GM12878 (cell line): ENCODE measurements around the gene CTSS. TPM values are rescaled to one million over a fixed set of nuclear protein-coding genes. Genes with fewer than 3 reads are reported as not detected.

Experiments used
- ATAC-seq: fragments of 200-7000 bp; cut with Tn5 transposase; 3 replicates; pipeline ENCODE4 v1.9.1; 2020; ENCODE audit warnings: mild to moderate bottlenecking, moderate library complexity
- BruUV-seq: library from RNA; stranded (reverse); fragments of 400-500 nt; replicated peaks from 2 replicates; lab custom pipeline; 2021; lab: Mats Ljungman, UMichigan
- CTCF ChIA-PET: fragments of 300-600 bp; sonication (Branson Sonifier 250); formaldehyde crosslinking; extraction: SDS; loops from one replicate; lab custom pipeline; 2021; ENCODE audit warnings: inconsistent platforms; lab: Yijun Ruan, JAX
- POLR2A ChIA-PET: fragments of 350-600 bp; formaldehyde crosslinking; extraction: SDS; loops from one replicate; lab custom pipeline; 2021; ENCODE audit warnings: inconsistent platforms; lab: Charles Lee
- RAD21 ChIA-PET: fragments of 300-600 bp; sonication (Branson Sonifier 250); formaldehyde crosslinking; loops from one replicate; lab custom pipeline; 2023; ENCODE audit warnings: antibody characterized with exemption; ENCODE audit not compliant: unreplicated experiment; lab: Charles Lee
- SMC1A ChIA-PET: fragments of 300-600 bp; sonication (Branson Sonifier 250); formaldehyde crosslinking; loops from one replicate; lab custom pipeline; 2023; ENCODE audit not compliant: unreplicated experiment, uncharacterized antibody; lab: Charles Lee
- DNase-seq: peaks from one replicate; pipeline ENCODE4 v3.0.0-alpha.2; 2011; ENCODE audit warnings: low read depth, low spot score
- FAIRE-seq: peaks from 3 replicates; lab custom pipeline; 2011; peaks lifted over from hg19 to GRCh38; lab: Jason Lieb, UNC
- H2AFZ ChIP-seq: 2 replicates; pipeline ENCODE4 v1.6.0; 2011; ENCODE audit warnings: low read depth, low read length, control low read depth; ENCODE audit not compliant: control insufficient read depth
- H3K27ac ChIP-seq: 2 replicates; pipeline ENCODE4 v1.5.1; 2011; ENCODE audit warnings: control low read depth; ENCODE audit not compliant: control insufficient read depth, insufficient read depth
- H3K27me3 ChIP-seq, 2 experiments: replicated peaks in 1 of 2; 2 replicates each; pipeline versions ENCODE4 v1.6.0 to v1.6.1; 2011; ENCODE audit warnings: low read length in 1 of 2; ENCODE audit not compliant: control insufficient read depth in 2 of 2, insufficient read depth in 2 of 2
- H3K36me3 ChIP-seq, 2 experiments: 2 replicates each; pipeline ENCODE4 v1.5.1; 2011; ENCODE audit warnings: low read length in 1 of 2; ENCODE audit not compliant: control insufficient read depth in 2 of 2, insufficient read depth in 2 of 2
- H3K4me1 ChIP-seq: 2 replicates; pipeline ENCODE4 v1.6.1; 2011; ENCODE audit warnings: mild to moderate bottlenecking, low read length, moderate library complexity, mixed read lengths; ENCODE audit not compliant: control insufficient read depth, insufficient read depth
- H3K4me2 ChIP-seq: 2 replicates; pipeline ENCODE4 v1.6.0; 2011; ENCODE audit warnings: control low read depth; ENCODE audit not compliant: control insufficient read depth, insufficient read depth
- H3K4me3 ChIP-seq: fragments of 200-600 bp; sonication (generic); 2 replicates; pipeline ENCODE4 v1.5.1; 2016
- H3K79me2 ChIP-seq: 2 replicates; pipeline ENCODE4 v1.6.0; 2011; ENCODE audit warnings: low read length; ENCODE audit not compliant: control insufficient read depth, insufficient read depth
- H3K9ac ChIP-seq: 2 replicates; pipeline ENCODE4 v1.8.0; 2011; ENCODE audit warnings: low read length, control low read depth, mixed read lengths; ENCODE audit not compliant: control insufficient read depth, insufficient read depth
- H3K9me3 ChIP-seq: replicated peaks from 3 replicates; pipeline ENCODE4 v1.5.1; 2011; ENCODE audit warnings: mild to moderate bottlenecking, low read length; ENCODE audit not compliant: control insufficient read depth, insufficient read depth
- H4K20me1 ChIP-seq: 2 replicates; pipeline ENCODE4 v1.6.0; 2011; ENCODE audit not compliant: control insufficient read depth, insufficient read depth
- E4F1 ChIP-seq: fragments of 450-650 bp; IDR thresholded peaks from 2 replicates; pipeline ENCODE4 v1.6.1; 2018; ENCODE audit warnings: borderline replicate concordance, mild to moderate bottlenecking; ENCODE audit not compliant: partially characterized antibody
- EED ChIP-seq: sonication (generic); IDR thresholded peaks from 2 replicates; pipeline ENCODE4 v1.6.1; 2016; ENCODE audit warnings: antibody characterized with exemption, low read depth
- KAT2A ChIP-seq: conservative IDR thresholded peaks from 2 replicates; pipeline ENCODE4 v1.6.1; 2011; ENCODE audit warnings: low read depth, low read length; ENCODE audit not compliant: control insufficient read depth
- NFIC ChIP-seq: IDR thresholded peaks from 2 replicates; pipeline ENCODE4 v1.6.1; 2012; ENCODE audit warnings: low read depth, mild to moderate bottlenecking, inconsistent platforms, low read length, moderate library complexity
- NFYA ChIP-seq: IDR thresholded peaks from 2 replicates; pipeline ENCODE4 v1.6.1; 2011; ENCODE audit warnings: low read depth, mild to moderate bottlenecking, low read length, improper control_type of control experiment, borderline replicate concordance
- PKNOX1 ChIP-seq: fragments of 450-650 bp; IDR thresholded peaks from 2 replicates; pipeline ENCODE4 v1.6.1; 2016; ENCODE audit warnings: mild to moderate bottlenecking
- RB1 ChIP-seq: fragments of 450-650 bp; formaldehyde crosslinking; IDR thresholded peaks from 2 replicates; pipeline ENCODE4 v1.6.1; 2017; ENCODE audit warnings: mild to moderate bottlenecking, borderline replicate concordance
- RBBP5 ChIP-seq: fragments of 200-600 bp; sonication (generic); conservative IDR thresholded peaks from 2 replicates; pipeline ENCODE4 v1.6.1; 2016
- TCF3 ChIP-seq: IDR thresholded peaks from 2 replicates; pipeline ENCODE4 v1.6.1; 2012; ENCODE audit warnings: low read depth, mild to moderate bottlenecking, low read length, borderline replicate concordance; ENCODE audit not compliant: insufficient read depth
- USF2 ChIP-seq: IDR thresholded peaks from 2 replicates; pipeline ENCODE4 v1.6.1; 2011; ENCODE audit warnings: low read depth, low read length, improper control_type of control experiment, borderline replicate concordance
- YY1 ChIP-seq: IDR thresholded peaks from 2 replicates; pipeline ENCODE4 v1.6.1; 2011; ENCODE audit warnings: low read depth, mild to moderate bottlenecking, low read length
- ZBED1 ChIP-seq: IDR thresholded peaks from 2 replicates; pipeline ENCODE4 v1.6.1; 2016; ENCODE audit warnings: borderline replicate concordance
- WGBS: methylation state at CpG from one replicate; pipeline ENCODE4 v1.1.6; 2016; ENCODE audit warnings: low lambda C conversion rate; ENCODE audit not compliant: insufficient replicate concordance, insufficient coverage; ENCODE audit errors: missing lambda C conversion rate; 5-methylcytosine and 5-hydroxymethylcytosine counted together
- in situ Hi-C: fragments of 300-500 bp; cut with MboI; formaldehyde crosslinking; loops from 9 replicates; pipeline ENCODE4 v1.14.3; 2018; ENCODE audit warnings: mixed read lengths
- intact Hi-C: fragments of 100-400 bp; cut with micrococcal nuclease; formaldehyde crosslinking; loops from one replicate; pipeline ENCODE4 v1.14.2; 2022; ENCODE audit not compliant: unreplicated experiment
- polyA plus RNA-seq, 11 experiments: library from polyadenylated mRNA; depleted of rRNA in 4 of 11; unstranded in 6 of 11; stranded (reverse) in 5 of 11; fragments of >200 nt; fragmentation: Nextera tagmentation in 4 of 11; fragmentation: Illumina TruSeq in 1 of 11; extraction: Ambion mirVana in 4 of 11; extraction: Trizol in 1 of 11; gene quantifications; 1 replicate in 1 of 11; 2 replicates in 10 of 11; pipeline versions ENCODE4 v1.2.1 to v1.2.3, GENCODE V29; 2011 to 2016; ENCODE audit warnings: inconsistent platforms in 2 of 11, missing spikeins in 2 of 11, low read depth in 1 of 11
- total RNA-seq, 4 experiments: library from RNA; depleted of rRNA in 3 of 4; stranded (reverse); fragments of >200 nt in 3 of 4; fragmentation: Illumina TruSeq in 1 of 4; extraction: Trizol in 1 of 4; gene quantifications; 2 replicates each; pipeline versions ENCODE4 v1.2.1 to v1.2.3, GENCODE V29; 2013 to 2021

CTSS gene
- total and polyA plus RNA-seq, 10 of the 15 experiments (the other 5 are each of a cell fraction or from before 2014, with no cell fraction given): 32.8 to 174 (median 60.9) TPM

GRCh38 chr1:150720703-150721102 is 44.9 kb downstream of the CTSS start, which contains the start of gene HORMAD1:
Gene HORMAD1, minus strand, starts transcription at chr1:150720895. Its CDS starts 1,390 bp downstream, at chr1:150719505.
- no peaks in the 10 kb centered on the region for H3K4me1 ChIP-seq
- TF ChIP-seq NFYA (no peak), USF2 (no peak), EED (no peak), KAT2A (no peak), RBBP5 (no peak), E4F1 (no peak), PKNOX1 (no peak), RB1 (no peak), YY1 (no peak), NFIC (no peak), ZBED1 (no peak), TCF3 (no peak)
- no peaks in the 10 kb centered on the region for H3K79me2 ChIP-seq
- in situ Hi-C loops (no loop called here), intact Hi-C loops (no loop called here)
- ATAC-seq (no peak), DNase-seq (no peak), FAIRE-seq (no peak)
- RAD21 ChIA-PET: no interaction called here
- POLR2A ChIA-PET: interaction anchor here (0.7 kb wide), 1 partner anchor 28 kb away, joined by 4 read pairs; no protein-coding TSS in a partner anchor
- H2AFZ ChIP-seq: no peak within 1 kb of the TSS
- no peaks in the 10 kb centered on the region; the same call in 2 of the 3 replicates for H3K9me3 ChIP-seq
- no peaks in the 10 kb centered on the region for H3K27me3 ChIP-seq
- CTCF ChIA-PET: interaction anchor here (0.8 kb wide), 1 partner anchor 160 kb away, joined by 3 read pairs; no protein-coding TSS in a partner anchor
- H3K4me3 ChIP-seq: no peak within 1 kb of the TSS
- SMC1A ChIA-PET: interaction anchor here (1.3 kb wide), 1 partner anchor 24 kb away, joined by 3 read pairs; the partner anchor contains the start of gene GOLPH3L
- H3K9ac ChIP-seq: no peak within 1 kb of the TSS
- H3K36me3 ChIP-seq: no peaks in the 10 kb centered on the region
- no TSS peak for BruUV-seq
- H3K27ac ChIP-seq: no peak within 1 kb of the TSS
- WGBS: 92% methylated on average over 24 of the region's 24 CpGs
- H3K4me2 ChIP-seq: no peak within 1 kb of the TSS
- H4K20me1 ChIP-seq: no peaks in the 10 kb centered on the region
